ENCODE measurements around the gene SDHB. TPM values are rescaled to one million over a fixed set of nuclear protein-coding genes. Genes with fewer than 3 reads are reported as not detected.
A peak's percentile ranks its signal among the peaks of the same experiment; 100 is the strongest.

The SDHB gene
- polyA plus RNA-seq, 3 donors, result 116 to 275 (median 241) TPM

GRCh38 chr1:17004466-17005364, 49.1 kb downstream of the SDHB start:
- Mint-ChIP-seq H3K4me3 (no peak overlapping the region), H3K4me1 (peaks cover 9% of the 10 kb centered on the region), H3K27me3 (ENCODE audit: low read depth in 3 of 3) (peaks cover 0 to 2% (median 0%) of the 10 kb centered on the region in 3 donors), H3K36me3 (peaks cover 45 to 66% of the 10 kb centered on the region in 2 donors), H3K9me3 (peaks cover 0 to 2% (median 0%) of the 10 kb centered on the region in 7 donors), H3K27ac (peak overlapping the region in 5 of 7 donors; percentile 13 to 55 (median 42))
- Histone ChIP-seq H2AFZ (ENCODE audit: insufficient read depth, low read depth, low read length, poor library complexity, severe bottlenecking) (no peak overlapping the region), H3K27ac (ENCODE audit: low read depth in 1 of 2, low read length in 2 of 2) (no peak overlapping the region), H3K4me1 (ENCODE audit: control insufficient read depth in 1 of 2, insufficient read depth in 2 of 2, low read length in 2 of 2) (peaks cover 8 to 9% of the 10 kb centered on the region in 2 donors), H3K9ac (ENCODE audit: insufficient read depth, low read length, poor library complexity, severe bottlenecking) (no peak overlapping the region), H3K4me3 (replicated peaks in 1 of 3; ENCODE audit: low read depth in 2 of 3, low read length in 3 of 3) (no peak overlapping the region), H3K79me2 (ENCODE audit: insufficient read depth, low read length) (no peaks in the 10 kb centered on the region), H3K36me3 (replicated peaks in 1 of 2; ENCODE audit: control insufficient read depth in 1 of 2, insufficient read depth in 2 of 2, low read length in 2 of 2) (peaks cover 46 to 64% of the 10 kb centered on the region in 2 donors), H3K4me2 (replicated peaks; ENCODE audit: extremely low read depth, low read length, poor library complexity, severe bottlenecking) (no peak overlapping the region), H4K20me1 (ENCODE audit: insufficient read depth, low read length) (peaks cover 9% of the 10 kb centered on the region), H3K27me3 (ENCODE audit: control insufficient read depth in 2 of 2, insufficient read depth in 2 of 2, low read length in 2 of 2) (no peaks in the 10 kb centered on the region), H3K9me3 (replicated peaks in 1 of 2; ENCODE audit: control insufficient read depth in 1 of 2, insufficient read depth in 1 of 2, low read length in 2 of 2) (no peaks in the 10 kb centered on the region)
- TF ChIP-seq CTCF (IDR thresholded peaks at IDR 0.05), result no peak
- WGBS (ENCODE audit: insufficient coverage), result 98% methylated on average over 18 of the region's 24 CpGs
- intact Hi-C loops (cut with micrococcal nuclease), result loop anchor here in 1 of 2 donors (10.0 kb wide), 1 partner anchor 60 kb away; no protein-coding TSS in a partner anchor
- DNase-seq, result no peak

DNA sequence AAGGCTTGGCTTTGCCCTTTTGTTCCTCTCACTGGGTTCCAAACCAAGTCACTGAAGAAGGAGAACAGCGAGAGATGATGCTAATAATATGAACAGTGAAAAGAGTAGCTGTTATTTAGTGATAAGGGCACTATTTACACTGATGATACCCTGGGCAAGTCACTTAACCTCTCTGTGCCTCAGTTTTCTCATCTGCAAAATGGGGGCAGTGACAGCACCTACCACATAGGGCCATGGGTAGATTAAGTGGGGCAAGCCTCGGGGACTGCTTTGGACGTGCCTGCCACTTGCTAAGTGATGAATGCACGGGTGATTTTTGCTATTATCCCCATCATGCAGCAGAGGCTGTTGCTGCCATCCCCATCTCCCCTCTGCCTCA, 51.3 kb downstream of the SDHB start:
- Histone ChIP-seq H3K9ac (ENCODE audit: insufficient read depth, low read length, poor library complexity, severe bottlenecking) (no peak overlapping the region), H3K36me3 (replicated peaks in 1 of 2; ENCODE audit: control insufficient read depth in 1 of 2, insufficient read depth in 2 of 2, low read length in 2 of 2) (peaks cover 60 to 85% of the 10 kb centered on the region in 2 donors), H2AFZ (ENCODE audit: insufficient read depth, low read depth, low read length, poor library complexity, severe bottlenecking) (no peak overlapping the region), H4K20me1 (ENCODE audit: insufficient read depth, low read length) (no peaks in the 10 kb centered on the region), H3K4me1 (ENCODE audit: control insufficient read depth in 1 of 2, insufficient read depth in 2 of 2, low read length in 2 of 2) (no peaks in the 10 kb centered on the region), H3K27ac (ENCODE audit: low read depth in 1 of 2, low read length in 2 of 2) (no peak overlapping the region), H3K79me2 (ENCODE audit: insufficient read depth, low read length) (no peaks in the 10 kb centered on the region), H3K9me3 (replicated peaks in 1 of 2; ENCODE audit: control insufficient read depth in 1 of 2, insufficient read depth in 1 of 2, low read length in 2 of 2) (no peaks in the 10 kb centered on the region), H3K4me3 (replicated peaks in 1 of 3; ENCODE audit: low read depth in 2 of 3, low read length in 3 of 3) (no peak overlapping the region), H3K27me3 (ENCODE audit: control insufficient read depth in 2 of 2, insufficient read depth in 2 of 2, low read length in 2 of 2) (no peaks in the 10 kb centered on the region), H3K4me2 (replicated peaks; ENCODE audit: extremely low read depth, low read length, poor library complexity, severe bottlenecking) (no peak overlapping the region)
- TF ChIP-seq CTCF (IDR thresholded peaks at IDR 0.05), result no peak
- no peak for DNase-seq
- WGBS (ENCODE audit: insufficient coverage), result 100% methylated on average over 3 of the region's 4 CpGs
- peaks cover 0 to 2% (median 0%) of the 10 kb centered on the region in 7 donors for H3K9me3 Mint-ChIP-seq
- peaks cover 0 to 2% (median 0%) of the 10 kb centered on the region in 3 donors for H3K27me3 Mint-ChIP-seq (ENCODE audit: low read depth in 3 of 3)
- H3K4me3 Mint-ChIP-seq, result no peak overlapping the region
- peak overlapping the region in 1 of 7 donors; percentile 43 for H3K27ac Mint-ChIP-seq
- intact Hi-C loops (cut with micrococcal nuclease), result loop anchor here in 1 of 2 donors (10.0 kb wide), 1 partner anchor 62 kb away; no protein-coding TSS in a partner anchor
- peaks cover 65 to 87% of the 10 kb centered on the region in 2 donors for H3K36me3 Mint-ChIP-seq
- no peaks in the 10 kb centered on the region for H3K4me1 Mint-ChIP-seq

Measured in CD14-positive monocyte (primary cell).